Measurements from ENCODE around the gene CREB3L4. TPM values are rescaled to one million over a fixed set of nuclear protein-coding genes. Genes with fewer than 3 reads are reported as not detected.
"Not testable (repeated sequence)": the region's sequence is repeated elsewhere in the genome, so short reads cannot be mapped to it uniquely, and the experiment has no call there.

CREB3L4 gene
- total RNA-seq, 2 experiments from 2014 or later, result 5.6 to 7.4 TPM

DNA sequence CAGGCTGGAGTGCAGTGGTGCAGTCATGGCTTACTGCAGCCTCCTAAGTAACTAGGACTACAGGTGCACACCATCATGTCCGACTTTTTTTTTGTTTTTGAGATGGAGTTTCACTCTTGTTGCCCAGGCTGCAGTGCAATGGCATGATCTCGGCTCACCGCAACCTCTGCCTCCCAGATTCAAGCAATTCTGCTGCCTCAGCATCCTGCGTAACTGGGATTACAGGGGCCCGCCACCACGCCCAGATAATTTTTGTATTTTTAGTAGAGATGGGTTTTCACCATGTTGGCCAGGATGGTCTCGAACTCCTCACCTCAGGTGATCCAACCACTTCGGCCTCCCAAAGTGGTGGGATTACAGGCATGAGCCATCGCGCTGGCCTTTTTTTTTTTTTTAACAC, 29.2 kb downstream of the CREB3L4 start:
- CTCF ChIA-PET, result interaction anchor here (0.7 kb wide), 1 partner anchor 76 kb away, joined by 4 read pairs; no protein-coding TSS in a partner anchor

DNA sequence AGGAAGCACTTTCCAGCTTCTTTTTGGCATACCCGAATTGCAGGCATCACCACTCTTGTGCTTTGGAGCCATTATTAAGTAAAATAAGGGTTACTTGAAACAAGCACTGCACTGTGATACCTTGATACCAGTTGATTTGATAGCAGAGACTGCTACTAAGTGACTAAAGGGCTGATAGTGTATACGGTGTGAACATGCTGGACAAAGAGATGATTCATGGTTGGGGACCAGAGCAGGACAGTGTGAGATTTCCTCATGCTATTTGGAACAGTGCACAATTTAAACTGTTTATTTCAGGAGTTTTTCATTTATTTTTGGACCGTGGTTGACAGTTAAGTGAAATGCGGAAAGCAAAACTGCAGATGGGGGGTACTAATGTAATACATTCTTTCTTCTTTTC, 32.7 kb downstream of the CREB3L4 start:
- CTCF ChIA-PET, result no interaction called here
- peaks cover 6% of the 10 kb centered on the region for H3K36me3 Mint-ChIP-seq (ENCODE audit: low read depth)
- no peak overlapping the region for H3K4me3 Mint-ChIP-seq
- H3K4me1 Mint-ChIP-seq (ENCODE audit: low read depth), result peaks cover 1% of the 10 kb centered on the region
- H3K27ac Mint-ChIP-seq, result no peak overlapping the region
- H3K27me3 Mint-ChIP-seq (ENCODE audit: low read depth), result no peaks in the 10 kb centered on the region
- intact Hi-C loops (cut with micrococcal nuclease), result no loop called here
- no peak for DNase-seq
- no peaks in the 10 kb centered on the region for H3K9me3 Mint-ChIP-seq

More for the DNA sequence above, 29.2 kb downstream of the CREB3L4 start:
- intact Hi-C loops (cut with micrococcal nuclease); H3K27ac Mint-ChIP-seq; DNase-seq; H3K4me3 Mint-ChIP-seq; H3K9me3 Mint-ChIP-seq; H3K27me3 Mint-ChIP-seq (ENCODE audit: low read depth): not testable (repeated sequence)
- Mint-ChIP-seq H3K4me1 (ENCODE audit: low read depth) (peaks cover 19% of the 10 kb centered on the region), H3K36me3 (ENCODE audit: low read depth) (peaks cover 38% of the 10 kb centered on the region)

DNA sequence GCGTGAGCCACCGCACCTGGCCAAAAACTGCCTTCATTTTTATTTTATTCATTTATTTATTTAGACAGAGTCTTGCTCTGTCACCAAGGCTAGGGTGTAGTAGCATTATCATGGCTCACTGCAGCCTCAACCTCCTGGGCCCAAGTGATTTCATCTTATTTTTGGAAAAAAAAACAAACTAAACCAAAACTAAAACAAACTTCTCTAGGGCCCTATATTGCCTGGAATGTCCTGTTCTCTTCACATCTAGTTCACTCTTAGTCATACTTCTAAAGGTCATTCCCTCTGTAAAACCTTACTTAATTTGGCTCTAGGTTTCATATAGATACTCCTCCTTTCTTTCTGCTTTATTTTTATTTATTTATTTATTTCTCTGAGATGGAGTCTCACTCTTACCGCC, 38.4 kb downstream of the CREB3L4 start:
- Mint-ChIP-seq H3K27me3 (ENCODE audit: low read depth) (no peaks in the 10 kb centered on the region), H3K4me1 (ENCODE audit: low read depth) (no peaks in the 10 kb centered on the region), H3K9me3 (no peaks in the 10 kb centered on the region), H3K4me3 (no peak overlapping the region), H3K36me3 (ENCODE audit: low read depth) (no peaks in the 10 kb centered on the region), H3K27ac (no peak overlapping the region)
- CTCF ChIA-PET, result no interaction called here
- intact Hi-C loops (cut with micrococcal nuclease), result no loop called here
- DNase-seq, result no peak

DNA sequence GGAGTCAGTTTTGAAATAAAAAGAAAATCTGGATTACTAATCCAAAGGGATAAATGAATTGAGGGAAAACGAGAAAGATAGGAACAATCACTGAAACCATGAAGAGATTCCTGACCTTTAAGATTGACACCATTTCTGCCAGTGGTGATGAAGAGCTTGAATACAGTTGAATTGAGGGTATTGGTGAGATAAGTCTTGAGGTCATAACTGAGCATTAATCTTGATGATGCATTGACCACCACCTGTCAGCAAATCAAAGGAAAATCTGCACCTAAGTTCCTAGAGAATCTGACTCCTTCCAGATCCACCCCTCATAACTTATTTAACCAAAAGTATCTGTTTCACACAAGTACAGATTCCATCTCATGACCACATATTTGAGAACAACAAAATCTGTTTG, 44.4 kb downstream of the CREB3L4 start:
- DNase-seq, result no peak
- H3K27me3 Mint-ChIP-seq (ENCODE audit: low read depth), result no peaks in the 10 kb centered on the region
- no peaks in the 10 kb centered on the region for H3K9me3 Mint-ChIP-seq
- no peaks in the 10 kb centered on the region for H3K4me1 Mint-ChIP-seq (ENCODE audit: low read depth)
- H3K27ac Mint-ChIP-seq, result no peak overlapping the region
- CTCF ChIA-PET, result no interaction called here
- no peak overlapping the region for H3K4me3 Mint-ChIP-seq
- no peaks in the 10 kb centered on the region for H3K36me3 Mint-ChIP-seq (ENCODE audit: low read depth)
- intact Hi-C loops (cut with micrococcal nuclease), result loop anchor here (10.0 kb wide), 1 partner anchor 103 kb away; no protein-coding TSS in a partner anchor

DNA sequence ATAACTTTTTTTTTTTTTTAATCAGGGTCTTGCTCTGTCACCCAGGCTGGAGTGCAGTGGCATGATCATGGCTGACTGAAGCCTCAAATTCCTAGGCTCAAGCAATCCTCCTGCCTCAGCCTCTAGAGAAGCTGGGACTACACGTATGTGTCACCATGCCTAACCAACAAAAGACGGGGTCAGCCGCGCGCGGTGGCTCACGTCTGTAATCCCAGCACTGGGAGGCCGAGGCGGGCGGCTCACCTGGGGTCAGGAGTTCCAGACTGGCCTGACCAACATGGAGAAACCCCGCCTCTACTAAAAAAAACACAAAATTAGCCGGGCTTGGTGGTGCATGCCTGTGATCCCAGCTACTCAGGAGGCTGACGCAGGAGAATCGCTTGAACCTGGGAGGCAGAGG, 44.8 kb downstream of the CREB3L4 start:
- H3K4me3 Mint-ChIP-seq; DNase-seq; H3K36me3 Mint-ChIP-seq (ENCODE audit: low read depth); CTCF ChIA-PET; H3K4me1 Mint-ChIP-seq (ENCODE audit: low read depth); H3K9me3 Mint-ChIP-seq; H3K27ac Mint-ChIP-seq; H3K27me3 Mint-ChIP-seq (ENCODE audit: low read depth): not testable (repeated sequence)
- intact Hi-C loops (cut with micrococcal nuclease), result loop anchor here (10.0 kb wide), 1 partner anchor 102 kb away; no protein-coding TSS in a partner anchor

DNA sequence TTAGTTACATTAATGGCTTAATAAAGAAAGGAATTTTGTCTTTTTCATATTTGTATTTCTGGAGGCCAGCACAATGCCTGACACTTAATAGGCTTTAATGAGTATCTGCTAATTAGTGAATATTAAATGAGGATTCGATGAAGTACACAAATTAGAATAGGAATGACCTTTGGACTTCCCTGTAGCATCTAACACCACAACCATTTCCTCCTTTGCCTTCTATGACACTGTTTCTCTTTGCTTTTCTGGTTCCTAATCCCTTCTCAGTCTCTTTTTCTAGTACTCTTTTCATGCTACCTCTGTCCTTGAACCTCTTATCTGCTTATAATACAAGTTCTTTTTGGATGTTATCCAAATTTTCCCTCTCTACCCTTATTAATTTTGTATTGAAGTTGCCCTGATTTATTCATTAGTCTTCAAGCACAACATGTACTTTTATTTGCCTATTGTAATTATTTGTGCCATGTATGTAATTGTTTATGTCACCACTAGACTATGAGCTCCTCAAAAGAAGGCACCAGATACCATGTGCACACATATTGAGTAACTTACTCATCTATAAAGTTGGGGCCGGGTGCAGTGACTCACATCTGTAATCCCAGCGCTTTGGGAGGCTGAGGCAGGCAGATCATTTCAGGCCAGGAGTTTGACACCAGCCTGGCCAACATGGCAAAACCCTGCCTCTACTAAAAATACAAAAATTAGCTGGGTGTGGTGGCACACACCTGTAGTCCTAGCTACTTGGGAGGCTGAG, 46.6 kb downstream of the CREB3L4 start:
- Mint-ChIP-seq H3K4me1 (ENCODE audit: low read depth) (no peaks in the 10 kb centered on the region), H3K36me3 (ENCODE audit: low read depth) (no peaks in the 10 kb centered on the region), H3K27me3 (ENCODE audit: low read depth) (no peaks in the 10 kb centered on the region), H3K4me3 (no peak overlapping the region), H3K27ac (no peak overlapping the region), H3K9me3 (no peaks in the 10 kb centered on the region)
- intact Hi-C loops (cut with micrococcal nuclease), result loop anchor here (10.0 kb wide), 1 partner anchor 100 kb away; no protein-coding TSS in a partner anchor
- no peak for DNase-seq
- CTCF ChIA-PET, result interaction anchor here (0.6 kb wide), 1 partner anchor 88 kb away, joined by 3 read pairs; no protein-coding TSS in a partner anchor

DNA sequence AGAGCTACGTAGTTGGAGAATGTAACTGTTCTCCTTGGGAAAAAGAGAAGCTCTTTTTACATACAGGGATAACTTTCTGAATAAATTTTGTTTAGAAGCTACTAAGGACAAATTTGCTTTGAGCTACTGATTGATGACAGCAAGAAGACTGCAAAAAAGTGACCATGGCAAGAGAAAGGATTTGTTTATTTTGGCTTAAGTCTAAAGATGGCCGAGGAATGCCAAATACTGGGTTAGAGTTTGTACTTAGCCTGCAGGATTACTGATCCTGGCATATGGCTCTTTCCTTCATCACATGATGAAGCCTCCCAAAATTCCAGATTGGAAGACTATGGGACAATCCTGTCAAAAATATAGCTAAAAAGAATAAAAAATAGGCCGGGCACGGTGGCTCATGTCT, 51.6 kb downstream of the CREB3L4 start:
- DNase-seq, result no peak
- H3K4me1 Mint-ChIP-seq (ENCODE audit: low read depth), result no peaks in the 10 kb centered on the region
- intact Hi-C loops (cut with micrococcal nuclease), result loop anchor here (10.0 kb wide), 1 partner anchor 96 kb away; no protein-coding TSS in a partner anchor
- H3K36me3 Mint-ChIP-seq (ENCODE audit: low read depth), result no peaks in the 10 kb centered on the region
- no peaks in the 10 kb centered on the region for H3K9me3 Mint-ChIP-seq
- no peaks in the 10 kb centered on the region for H3K27me3 Mint-ChIP-seq (ENCODE audit: low read depth)
- H3K4me3 Mint-ChIP-seq, result no peak overlapping the region
- no peak overlapping the region for H3K27ac Mint-ChIP-seq
- CTCF ChIA-PET, result interaction anchor here (1.0 kb wide), 1 partner anchor 11 kb away, joined by 3 read pairs; no protein-coding TSS in a partner anchor

DNA sequence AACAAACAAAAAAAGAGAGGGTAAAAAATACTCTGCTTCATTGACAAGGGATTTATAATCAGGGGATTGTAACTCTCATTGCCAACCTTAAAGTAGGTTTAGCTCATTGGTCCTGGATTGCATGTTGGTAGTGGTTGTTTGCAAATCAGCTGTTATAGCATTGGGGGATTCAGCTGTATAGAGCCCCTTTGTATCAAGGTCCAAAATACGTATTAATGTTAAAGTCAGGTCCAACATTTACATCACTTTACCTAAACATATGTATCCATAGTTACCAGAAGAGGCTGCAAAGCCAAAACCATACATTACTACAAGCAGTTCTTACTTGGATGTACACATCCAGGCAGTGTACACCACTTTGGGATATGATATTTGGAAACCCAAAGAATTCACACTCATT, 52.2 kb downstream of the CREB3L4 start:
- intact Hi-C loops (cut with micrococcal nuclease), result loop anchor here (10.0 kb wide), 1 partner anchor 95 kb away; no protein-coding TSS in a partner anchor

More for the DNA sequence above, 52.2 kb downstream of the CREB3L4 start:
- H3K36me3 Mint-ChIP-seq (ENCODE audit: low read depth), result no peaks in the 10 kb centered on the region
- H3K27me3 Mint-ChIP-seq (ENCODE audit: low read depth), result no peaks in the 10 kb centered on the region
- no peaks in the 10 kb centered on the region for H3K9me3 Mint-ChIP-seq
- no peak overlapping the region for H3K4me3 Mint-ChIP-seq
- DNase-seq, result no peak
- no peaks in the 10 kb centered on the region for H3K4me1 Mint-ChIP-seq (ENCODE audit: low read depth)
- CTCF ChIA-PET, result interaction anchor here (1.0 to 1.1 kb wide), 2 partner anchors 10 to 25 kb away, joined by 3 to 4 read pairs; no protein-coding TSS in a partner anchor
- no peak overlapping the region for H3K27ac Mint-ChIP-seq

Small RNA genes lying within 50 kb of the gene (microRNA-seq; reads per million reads assigned to microRNA genes)
- gene MIR6737 (ENCODE audit: borderline microRNAs expressed, borderline replicate concordance), result 1.6 reads per million

Other genes with a start within 250 kb of the CREB3L4 start
- 10 to 100 TPM; 39.3 to 40.4 TPM for gene INTS3, start 239.9 kb upstream of the CREB3L4 start, total RNA-seq
- 1 to 10 TPM; 2.7 to 4.3 TPM for gene SLC27A3, start 192.5 kb upstream of the CREB3L4 start, total RNA-seq
- 10 to 100 TPM; 69.0 to 70.2 TPM for gene GATAD2B, start 44.9 kb upstream of the CREB3L4 start, total RNA-seq
- gene DENND4B, start 21.2 kb upstream of the CREB3L4 start, total RNA-seq, result 100 to 1,000 TPM; 124 to 130 TPM
- 10 to 100 TPM; 72.6 to 83.0 TPM for gene CRTC2, start 9.3 kb upstream of the CREB3L4 start, total RNA-seq
- 10 to 100 TPM; 51.0 to 52.1 TPM for gene SLC39A1, start 4.4 kb upstream of the CREB3L4 start, total RNA-seq
- gene JTB, start 9.8 kb downstream of the CREB3L4 start, total RNA-seq, result 100 to 1,000 TPM; 126 to 131 TPM
- 10 to 100 TPM; 26.6 to 27.0 TPM for gene RAB13, start 18.4 kb downstream of the CREB3L4 start, total RNA-seq
- gene RPS27, start 22.9 kb downstream of the CREB3L4 start, total RNA-seq, result 1,000 to 10,000 TPM; 2,339 to 2,449 TPM
- under 1 TPM; 0.02 to 0.05 TPM for gene NUP210L, start 187.2 kb downstream of the CREB3L4 start, total RNA-seq
- 100 to 1,000 TPM; 587 to 611 TPM for gene TPM3, start 224.2 kb downstream of the CREB3L4 start, total RNA-seq
- not detected for gene CFAP141, start 238.4 kb downstream of the CREB3L4 start, total RNA-seq

All from activated naive CD4-positive, alpha-beta T cell treated with anti-CD3 and anti-CD28 coated beads for 36 hours (primary cell).